ENCODE measurements around the gene FERD3L.

The FERD3L gene

DNA sequence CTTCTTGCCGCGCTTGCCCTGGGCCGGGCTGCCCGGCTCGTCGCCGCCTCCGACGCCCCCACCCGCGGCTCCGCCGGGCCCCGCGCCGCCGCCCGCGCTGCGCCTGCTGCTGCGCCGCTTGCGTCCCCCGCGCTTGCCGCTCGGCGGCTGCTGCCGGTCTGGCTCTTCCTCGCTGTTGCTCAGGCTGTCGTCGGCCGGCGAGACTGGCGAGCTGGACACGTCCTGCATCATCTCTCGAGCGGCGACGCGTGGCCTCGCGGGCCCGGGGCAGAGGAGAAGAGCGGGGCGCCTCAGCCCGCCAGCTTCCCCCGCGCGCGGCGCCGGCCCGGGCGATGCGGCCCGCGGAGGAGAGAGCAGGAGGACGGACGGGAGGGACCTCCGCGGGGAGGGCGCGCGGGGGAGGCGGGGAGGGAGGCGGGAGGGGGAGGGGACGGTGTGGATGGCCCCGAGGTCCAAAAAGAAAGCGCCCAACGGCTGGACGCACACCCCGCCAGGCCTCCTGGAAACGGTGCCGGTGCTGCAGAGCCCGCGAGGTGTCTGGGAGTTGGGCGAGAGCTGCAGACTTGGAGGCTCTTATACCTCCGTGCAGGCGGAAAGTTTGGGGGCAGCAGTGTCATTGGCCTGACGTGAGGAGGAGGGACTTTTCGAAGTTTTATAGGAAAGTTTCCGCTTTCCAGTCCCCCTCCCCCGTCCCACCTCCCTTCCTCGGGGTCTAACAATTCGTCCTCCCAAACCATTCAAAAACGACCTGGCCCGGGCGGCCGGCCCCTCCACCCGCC is 27.9 kb downstream of the FERD3L start, which contains the start of gene TWIST1:
Gene TWIST1 (minus strand): TSS at position 546 of the 779 bp plus-strand sequence. CDS start 315 bp downstream, at position 231.
- no peak for DNase-seq (ENCODE audit: low read depth in 2 of 2)

DNA sequence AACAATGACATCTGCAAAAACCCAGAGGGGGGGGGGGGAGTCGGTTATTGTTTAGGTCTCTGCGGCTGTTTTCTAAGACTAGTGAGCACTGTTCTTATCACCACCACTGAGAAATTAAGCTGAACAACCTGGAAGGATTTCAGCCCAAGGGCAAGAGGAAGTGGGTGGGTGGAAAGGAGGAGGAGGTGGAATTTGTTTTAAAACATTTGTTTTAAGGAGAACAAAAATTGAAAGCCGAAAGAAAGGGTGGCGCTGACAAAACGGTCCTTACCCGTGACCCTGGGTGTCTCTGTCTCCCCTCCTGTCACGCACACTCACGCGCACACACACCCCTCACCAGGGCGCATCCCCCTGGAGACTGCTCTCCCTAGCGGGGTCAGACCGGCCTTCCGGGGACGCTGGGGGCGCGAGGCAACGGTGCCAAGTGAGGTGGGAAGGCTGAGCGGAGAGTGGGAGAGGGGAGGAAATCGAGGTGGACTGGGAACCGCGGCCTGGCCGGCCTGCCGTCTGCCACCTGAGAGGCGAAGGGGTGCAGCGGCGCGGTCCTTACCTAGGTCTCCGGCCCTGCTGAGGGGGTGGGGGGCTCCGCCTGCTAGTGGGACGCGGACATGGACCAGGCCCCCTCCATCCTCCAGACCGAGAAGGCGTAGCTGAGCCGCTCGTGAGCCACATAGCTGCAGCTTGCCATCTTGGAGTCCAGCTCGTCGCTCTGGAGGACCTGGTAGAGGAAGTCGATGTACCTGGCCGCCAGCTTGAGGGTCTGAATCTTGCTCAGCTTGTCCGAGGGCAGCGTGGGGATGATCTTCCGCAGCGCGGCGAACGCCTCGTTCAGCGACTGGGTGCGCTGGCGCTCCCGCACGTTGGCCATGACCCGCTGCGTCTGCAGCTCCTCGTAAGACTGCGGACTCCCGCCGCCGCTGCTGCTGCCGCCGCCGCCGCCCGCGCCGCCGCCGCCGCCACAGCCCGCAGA is 28.8 kb downstream of the FERD3L start:
- no peak for DNase-seq (ENCODE audit: low read depth in 2 of 2)

DNA sequence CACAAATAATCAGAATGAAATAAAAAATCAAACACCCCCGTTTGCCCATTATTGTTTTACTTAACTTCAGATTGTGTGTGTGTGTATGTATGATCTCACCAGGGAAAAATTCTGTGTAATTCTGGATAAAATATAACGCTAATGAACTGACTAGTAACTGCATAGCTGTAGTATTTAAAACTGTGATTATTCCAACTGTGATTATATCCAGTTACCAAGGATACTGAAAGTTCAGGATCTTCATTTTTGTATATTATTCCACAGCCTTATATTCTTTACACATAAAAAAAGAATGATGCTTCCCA is 30.7 kb downstream of the FERD3L start:
- no peak for DNase-seq (ENCODE audit: low read depth in 2 of 2)

DNA sequence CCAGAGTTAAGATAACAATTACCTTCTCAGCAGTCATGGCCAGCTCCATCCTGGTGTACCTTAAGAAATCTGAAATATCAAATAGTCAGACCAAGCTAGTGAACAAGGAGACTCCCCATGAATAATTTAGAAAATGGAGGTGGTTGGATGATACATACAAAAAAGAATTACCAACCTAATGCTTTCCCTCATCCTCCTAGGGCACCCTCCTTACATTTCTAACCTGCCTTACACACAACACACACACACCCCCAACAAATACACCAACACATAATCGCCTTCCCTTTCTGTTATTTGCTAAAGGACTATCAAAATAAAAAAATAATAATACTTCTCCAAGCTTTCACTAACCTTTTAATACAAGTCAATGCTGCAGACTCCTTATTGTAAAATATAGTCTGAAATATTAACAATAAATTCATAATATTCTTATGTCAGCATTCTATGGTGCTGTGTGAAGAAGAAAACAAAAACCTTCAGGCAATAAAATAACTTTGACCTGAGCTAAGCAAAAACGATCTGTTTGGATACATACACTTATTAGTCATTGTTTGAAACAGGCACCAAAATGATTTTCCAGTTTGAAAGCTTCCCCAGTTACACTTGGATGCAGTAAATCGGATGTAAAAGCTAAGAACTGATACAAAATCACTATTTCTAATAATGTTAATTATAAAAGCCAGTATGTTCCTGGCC is 31.2 kb downstream of the FERD3L start:
- no peak for DNase-seq (ENCODE audit: low read depth in 2 of 2)

DNA sequence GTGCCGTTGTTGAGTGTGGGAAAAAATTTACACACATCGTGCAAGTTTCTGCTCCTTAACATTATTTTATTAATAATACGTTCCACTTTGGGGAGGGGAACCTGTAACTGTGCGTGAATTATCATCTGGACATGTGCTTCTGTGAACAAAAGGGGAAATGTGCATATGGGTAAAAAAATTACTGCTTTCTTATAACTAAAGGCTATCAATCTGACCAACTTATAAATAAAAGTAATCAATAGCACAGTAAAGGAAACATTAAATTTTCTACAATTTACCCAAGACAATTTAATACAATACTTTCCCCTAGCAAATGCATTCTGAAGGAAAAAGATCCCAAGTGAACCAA is 32.2 kb downstream of the FERD3L start:
- DNase-seq (ENCODE audit: low read depth in 2 of 2), result no peak

DNA sequence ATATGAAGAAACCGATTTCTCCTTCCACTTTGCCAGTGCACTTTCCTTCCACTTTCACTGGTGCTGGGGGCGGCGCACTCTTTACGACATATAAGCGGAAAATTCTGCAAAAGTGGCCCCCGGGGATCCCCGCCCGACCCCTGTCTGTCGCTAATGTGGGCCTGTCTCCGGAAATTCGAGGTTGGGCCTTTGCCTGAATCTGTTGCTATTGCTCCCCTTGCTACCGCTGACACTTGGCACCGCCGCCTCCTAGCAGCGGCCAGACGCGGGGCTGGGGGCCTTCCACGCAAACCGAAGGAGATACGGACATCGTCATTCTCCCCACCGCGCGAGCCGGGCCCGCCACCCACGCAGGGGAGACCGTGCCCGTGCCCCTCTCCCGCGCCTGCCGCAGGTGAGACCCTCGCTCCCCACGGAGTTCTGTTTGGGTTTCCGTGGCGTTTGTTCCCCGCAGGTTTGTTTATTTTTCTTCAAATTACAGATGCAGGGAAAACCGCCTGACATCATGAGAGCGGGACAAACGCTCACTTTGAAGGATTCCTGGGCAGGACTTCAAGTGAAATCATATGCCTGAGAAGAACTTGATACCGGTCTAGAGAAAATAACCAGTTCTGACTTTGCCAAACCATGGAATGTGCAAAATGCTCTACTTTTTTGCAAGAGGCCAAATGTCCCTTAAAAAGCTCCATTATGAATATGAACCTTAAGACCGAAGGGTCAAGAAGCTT is 32.8 kb downstream of the FERD3L start:
- no peak for DNase-seq (ENCODE audit: low read depth in 2 of 2)

DNA sequence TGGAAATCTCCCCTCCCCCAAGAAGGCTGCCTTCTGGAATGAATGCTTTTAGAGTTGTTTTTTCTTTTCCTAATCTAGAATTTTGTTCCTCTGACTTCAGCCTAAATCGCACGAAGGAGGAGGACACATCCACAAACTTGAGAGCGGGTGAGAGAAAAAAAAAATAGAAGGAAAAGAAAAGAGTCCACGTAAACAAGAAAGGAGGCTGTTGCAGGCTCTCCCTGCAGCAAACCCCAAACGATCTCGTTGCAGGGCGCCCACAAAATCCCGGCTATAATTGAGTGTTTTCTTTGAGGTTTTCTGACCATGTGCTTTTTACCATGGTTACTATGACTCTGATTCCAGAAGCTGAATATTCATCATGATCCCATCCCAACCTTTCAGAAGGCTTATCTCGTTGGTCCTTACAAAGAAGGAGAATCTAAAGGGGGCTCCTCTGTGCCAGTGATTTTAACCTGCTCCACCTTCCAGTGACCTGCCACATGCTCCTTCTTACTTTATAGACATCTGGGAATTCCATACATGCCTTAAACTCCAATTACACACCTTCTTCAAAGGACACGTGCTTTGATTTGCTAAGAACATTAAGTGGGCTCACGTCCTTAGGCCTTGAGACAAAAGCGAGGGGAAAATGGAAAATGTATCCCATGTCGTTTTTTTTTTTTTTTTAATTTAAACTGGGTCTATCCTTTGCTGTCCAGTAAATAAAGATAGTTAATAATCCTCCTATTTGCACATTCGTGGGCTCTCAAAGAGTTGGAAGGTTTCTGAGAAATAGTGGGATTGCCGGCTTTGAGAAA is 33.5 kb downstream of the FERD3L start:
- no peak for DNase-seq (ENCODE audit: low read depth in 2 of 2)

DNA sequence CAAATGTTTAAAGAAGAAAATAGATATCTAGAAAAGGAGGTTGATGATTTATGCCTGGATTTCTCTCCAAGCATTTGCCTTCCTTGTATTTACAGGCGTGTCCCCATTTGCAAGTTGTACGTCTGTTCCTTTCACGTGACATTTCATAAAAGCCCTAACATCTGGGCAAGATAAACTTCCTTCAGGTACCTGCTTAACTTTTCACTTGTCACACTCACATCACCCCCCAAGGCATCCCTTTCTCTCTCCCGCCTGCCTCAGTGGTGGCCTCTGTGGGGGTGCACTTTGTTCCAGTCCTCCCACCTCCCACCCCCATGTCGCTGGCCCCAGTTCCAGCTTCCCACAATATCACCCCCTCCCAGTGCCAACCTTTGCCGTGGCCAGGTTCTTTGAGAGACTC is 34.4 kb downstream of the FERD3L start:
- DNase-seq (ENCODE audit: low read depth in 2 of 2), result no peak

DNA sequence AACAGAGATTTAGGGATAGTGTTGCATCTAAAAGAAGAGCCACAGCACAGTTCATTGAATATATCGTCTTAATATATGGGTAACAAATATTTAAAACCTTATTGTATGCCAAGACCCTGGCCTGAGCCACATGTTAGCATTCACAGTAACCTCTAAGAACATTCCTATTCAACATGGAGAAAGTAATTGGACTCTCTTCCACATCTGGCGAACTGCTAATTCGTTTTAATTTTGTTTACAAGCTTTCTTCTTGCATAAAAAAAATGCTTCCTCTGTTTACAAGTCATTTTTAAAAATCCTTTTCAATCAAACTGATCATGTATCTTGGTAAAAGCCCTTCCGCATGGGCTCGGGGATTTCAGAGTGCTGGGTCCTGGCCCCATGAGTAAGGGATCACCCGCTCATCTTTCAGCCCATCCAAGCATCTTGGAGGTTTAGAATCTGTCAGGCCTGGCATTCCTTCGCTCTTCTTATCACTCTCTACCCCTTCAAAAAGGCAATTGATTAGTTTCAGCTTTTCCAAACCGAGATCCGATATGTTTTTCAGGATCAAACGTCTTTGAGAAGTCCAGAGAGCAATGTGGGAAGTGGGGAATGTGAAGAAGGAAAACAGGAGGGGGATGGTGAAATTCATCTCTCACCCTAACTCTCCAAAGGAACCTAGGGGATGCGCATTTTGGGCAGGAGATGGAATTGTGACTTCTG is 35.0 kb downstream of the FERD3L start:
- DNase-seq (ENCODE audit: low read depth in 2 of 2), result no peak

DNA sequence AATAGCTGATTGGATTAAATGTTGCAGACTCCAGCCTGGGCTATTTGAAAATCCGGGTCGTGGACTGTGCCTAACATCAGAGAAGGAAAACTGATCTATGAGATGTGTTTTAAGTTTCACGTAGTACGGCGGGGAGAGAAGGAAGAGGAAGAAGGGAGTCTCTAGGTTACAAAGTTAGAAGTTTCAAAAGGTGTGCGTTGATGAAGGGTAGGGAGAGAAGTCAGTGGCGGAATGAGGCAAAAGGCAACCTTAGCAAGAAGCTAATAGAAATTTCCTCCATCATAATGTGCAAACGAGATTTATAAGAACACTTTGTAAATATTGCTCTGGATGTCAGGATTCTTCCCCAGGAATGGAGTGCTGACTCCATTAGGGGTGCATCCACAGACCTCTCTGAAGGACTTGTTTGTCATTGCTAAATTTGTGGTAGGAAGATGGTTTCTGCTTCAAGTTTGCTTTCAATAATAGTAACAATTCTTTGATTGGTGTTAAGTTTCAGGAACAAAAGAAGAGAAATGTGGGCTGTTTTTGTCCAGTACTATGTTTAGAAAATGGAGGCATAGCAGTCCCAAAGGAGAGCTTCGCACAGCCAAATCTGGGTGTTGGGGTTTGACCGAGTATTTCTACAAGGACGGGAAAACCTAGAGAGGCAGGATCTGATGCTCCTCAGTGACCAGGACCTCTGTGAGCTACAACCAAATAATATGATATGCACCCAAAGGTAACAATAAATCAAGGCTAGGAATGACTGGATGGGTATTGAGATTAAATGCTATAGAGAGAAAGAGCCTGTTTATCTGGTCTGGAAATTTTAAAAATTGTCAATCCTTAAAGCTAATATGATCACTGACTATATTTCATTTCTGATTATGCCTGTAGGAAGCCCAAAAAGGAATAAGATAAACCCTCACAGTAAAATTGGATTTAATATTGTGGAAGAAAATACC is 35.9 kb downstream of the FERD3L start:
- no peak for DNase-seq (ENCODE audit: low read depth in 2 of 2)

DNA sequence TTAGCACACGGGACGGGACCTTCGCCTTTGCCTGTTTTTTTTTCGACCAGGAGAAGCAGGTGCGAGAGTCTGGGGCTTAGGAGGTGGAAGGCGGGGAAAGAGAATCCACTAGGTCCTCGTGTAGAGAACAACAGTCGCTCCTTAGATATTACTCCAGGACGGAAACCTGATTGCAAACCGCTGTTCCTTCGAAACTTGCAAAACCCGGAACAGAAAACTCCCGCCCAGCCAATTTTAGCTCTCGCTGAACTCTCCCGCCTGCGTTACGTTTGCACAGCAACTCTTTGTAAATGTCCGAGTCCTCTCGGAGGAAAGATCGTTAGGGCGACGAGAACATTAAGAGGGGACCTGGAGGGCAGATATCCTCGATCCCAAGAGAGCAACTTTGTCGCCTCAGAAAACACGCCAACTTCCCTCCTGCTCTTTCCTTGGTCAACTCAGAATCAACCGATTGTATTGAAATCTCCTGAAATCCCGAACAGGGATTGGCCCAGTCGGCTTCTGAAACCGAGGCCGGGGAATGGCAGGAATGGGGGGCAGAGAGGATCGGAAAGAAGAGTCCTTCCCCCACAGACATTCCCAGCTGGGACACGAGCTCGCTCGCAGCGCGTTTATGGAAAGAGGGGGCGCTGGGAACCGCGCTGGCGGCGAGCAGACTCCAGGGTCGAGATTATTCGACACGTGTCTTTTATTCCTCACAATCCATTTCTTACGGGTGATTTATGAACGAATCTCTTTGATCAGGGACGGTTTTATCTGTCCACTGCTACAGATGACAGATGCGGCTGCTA is 37.7 kb downstream of the FERD3L start:
- no peak for DNase-seq (ENCODE audit: low read depth in 2 of 2)

DNA sequence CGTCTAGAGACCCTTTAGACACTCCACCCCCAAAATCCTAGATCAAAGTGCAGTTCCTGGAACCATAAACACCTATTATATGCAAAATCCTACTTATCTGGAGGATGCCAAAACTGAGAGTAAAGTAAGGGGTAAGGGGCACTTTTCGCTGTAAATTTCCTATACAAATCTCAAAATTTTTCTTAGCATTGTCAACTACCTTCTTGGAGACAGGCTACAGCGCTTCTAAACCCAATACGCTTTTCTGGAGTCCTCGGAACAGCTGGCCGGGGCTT is 38.2 kb downstream of the FERD3L start:
- no peak for DNase-seq (ENCODE audit: low read depth in 2 of 2)

DNA sequence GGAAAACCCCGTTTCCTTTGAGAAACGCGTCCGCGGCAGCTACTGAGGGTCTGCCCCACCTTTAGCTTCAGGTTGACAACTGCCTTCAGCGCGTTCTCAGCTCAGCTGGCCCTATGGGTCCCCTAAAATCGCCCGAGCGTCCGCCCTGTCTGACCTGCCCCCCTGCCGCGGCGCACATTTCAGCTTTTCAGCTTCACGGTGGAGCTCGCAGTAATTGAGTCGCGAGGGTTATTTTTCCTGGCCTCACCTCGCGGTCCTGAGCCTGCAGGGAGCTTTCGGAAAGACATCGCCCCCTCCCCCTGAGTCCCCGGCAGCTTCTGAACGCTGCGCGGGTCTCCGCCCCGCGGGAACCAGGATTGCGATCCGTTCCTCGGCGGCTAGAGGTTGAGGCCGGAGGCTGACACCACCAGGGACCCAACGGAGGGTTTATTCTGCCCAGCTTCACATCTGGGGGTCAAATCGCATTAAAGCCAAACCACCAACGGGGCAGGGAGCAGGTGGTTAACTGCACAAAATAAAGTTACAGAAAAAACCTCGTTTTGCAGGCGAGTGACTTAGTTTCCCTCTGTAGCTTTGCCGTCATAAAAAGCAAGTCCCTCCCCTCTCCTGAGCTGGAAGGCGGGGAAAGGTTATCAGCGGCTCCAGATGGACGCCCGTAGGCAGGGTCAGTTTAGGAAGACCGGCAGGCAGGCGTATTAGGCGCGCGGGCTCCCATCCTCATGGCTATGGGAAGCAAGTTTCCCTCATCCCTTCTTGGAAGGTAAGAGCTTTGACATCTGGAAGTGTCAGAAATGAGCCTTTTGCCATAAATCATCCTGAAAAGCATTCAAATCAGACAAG is 38.8 kb downstream of the FERD3L start:
- DNase-seq (ENCODE audit: low read depth in 2 of 2), result no peak

DNA sequence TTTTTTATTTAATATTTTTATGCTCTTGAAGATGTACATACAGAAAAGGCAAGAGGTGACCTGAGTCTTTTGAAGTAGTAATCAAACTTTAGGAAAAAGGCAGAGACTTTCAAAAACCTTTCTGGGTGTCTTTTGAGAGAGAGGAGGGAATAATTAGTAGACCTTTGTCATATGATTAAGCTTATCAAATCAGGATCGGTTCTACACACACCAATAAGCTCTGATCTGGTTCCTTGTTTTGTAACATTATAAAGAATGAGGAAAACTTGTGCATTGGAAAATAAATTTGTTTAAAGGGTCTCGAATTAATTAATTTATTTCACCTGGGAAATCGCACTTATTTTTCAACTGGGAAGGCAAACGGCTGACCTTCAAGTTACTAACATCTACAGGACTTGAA is 39.7 kb downstream of the FERD3L start:
- no peak for DNase-seq (ENCODE audit: low read depth in 2 of 2)

DNA sequence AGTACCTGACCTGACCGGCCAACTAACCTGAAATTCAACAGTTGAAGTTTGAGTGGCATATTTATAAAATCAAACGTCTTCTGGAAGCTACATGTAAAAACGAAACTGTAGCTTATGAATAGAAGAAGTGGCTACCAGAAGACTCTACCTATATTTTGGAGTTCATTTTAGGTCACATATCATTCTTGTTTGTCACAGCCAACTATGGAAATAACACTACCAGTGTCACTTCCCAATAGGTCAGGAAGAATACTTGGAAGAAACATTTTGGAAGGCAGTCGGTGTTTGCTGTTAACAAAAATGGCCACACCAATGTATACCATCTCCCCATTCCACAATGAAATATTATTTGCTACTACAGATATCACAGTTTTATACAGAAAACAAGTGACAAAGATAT is 40.4 kb downstream of the FERD3L start:
- DNase-seq (ENCODE audit: low read depth in 2 of 2), result no peak

DNA sequence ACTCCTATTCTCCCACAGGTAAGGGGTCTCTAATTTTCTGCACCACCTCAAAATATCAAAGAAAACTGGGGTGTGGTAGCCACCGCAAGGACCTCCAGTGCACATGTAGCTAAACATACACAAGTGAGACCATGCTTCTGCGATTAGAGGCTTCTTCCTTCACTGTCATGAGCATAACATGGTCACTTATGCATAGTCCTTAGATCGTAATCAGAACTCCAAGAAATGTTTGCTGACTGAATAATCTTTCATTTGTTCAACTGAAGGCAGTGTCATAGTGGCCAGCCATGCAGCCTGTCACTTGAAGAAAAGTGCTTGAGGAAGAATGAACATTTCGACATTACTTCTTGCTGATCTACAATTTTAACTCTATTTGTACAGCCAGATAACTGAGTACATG is 42.3 kb downstream of the FERD3L start:
- no peak for DNase-seq (ENCODE audit: low read depth in 2 of 2)

DNA sequence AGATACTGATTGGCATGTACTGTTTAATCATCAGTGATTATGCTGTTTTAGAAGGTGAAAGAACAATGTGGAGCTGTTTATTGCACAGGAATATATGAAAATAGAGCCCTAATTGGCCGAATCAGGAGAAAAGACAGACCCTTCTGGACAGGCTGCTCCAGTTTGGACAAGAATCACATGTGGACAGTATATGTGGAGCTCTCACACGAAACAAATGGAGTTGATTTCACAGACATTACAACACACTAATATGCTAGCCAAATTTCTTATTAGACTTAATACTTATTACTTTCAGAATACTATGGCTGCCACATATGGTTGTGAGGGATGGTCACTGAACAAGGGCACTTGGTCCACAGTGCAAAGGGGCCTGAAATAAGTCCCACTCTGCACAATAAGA is 43.3 kb downstream of the FERD3L start:
- DNase-seq (ENCODE audit: low read depth in 2 of 2), result no peak

DNA sequence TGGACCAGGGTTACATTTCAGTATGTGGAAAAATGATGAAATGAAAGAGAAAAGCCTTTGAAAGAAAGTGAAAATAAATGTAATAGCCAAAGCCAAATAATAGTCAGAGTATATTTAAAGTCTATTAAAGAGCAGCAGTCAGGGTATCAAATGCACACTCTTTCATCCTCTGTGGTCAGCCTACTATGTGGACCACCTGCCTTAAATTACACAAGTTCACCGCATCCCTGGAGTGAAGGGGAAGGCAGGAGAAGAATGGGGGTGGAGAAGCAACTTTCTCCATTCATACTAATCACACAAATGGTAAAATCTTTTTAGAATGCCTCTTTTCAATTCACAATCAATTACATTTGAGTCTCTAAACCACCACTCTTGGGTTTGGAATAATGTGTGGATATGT is 43.7 kb downstream of the FERD3L start:
- no peak for DNase-seq (ENCODE audit: low read depth in 2 of 2)
